Panc1 (cell line): Measurements from ENCODE around the gene LSG1. TPM values are rescaled to one million over a fixed set of nuclear protein-coding genes. Genes with fewer than 3 reads are reported as not detected.

Experiments
- ATAC-seq: fragments of 200-7000 bp; cut with Tn5 transposase; 2 replicates; pipeline ENCODE4 v1.9.1; 2020; ENCODE audit warnings: mild to moderate bottlenecking, moderate library complexity
- BruUV-seq: library from RNA; stranded (reverse); fragments of 400-500 nt; replicated peaks from 2 replicates; lab custom pipeline; 2021; lab: Mats Ljungman, UMichigan
- CTCF ChIA-PET: fragments of 300-600 bp; sonication (Branson Sonifier 250); formaldehyde crosslinking; loops from one replicate; lab custom pipeline; 2022; ENCODE audit warnings: antibody characterized with exemption; lab: Charles Lee
- POLR2A ChIA-PET: fragments of 300-600 bp; sonication (Branson Sonifier 250); formaldehyde crosslinking; loops from one replicate; lab custom pipeline; 2022; ENCODE audit warnings: antibody characterized with exemption; lab: Charles Lee
- DNase-seq: peaks from one replicate; pipeline ENCODE4 v3.0.0-alpha.2; 2010; ENCODE audit warnings: low read depth, low spot score
- H3K27ac ChIP-seq: 2 replicates; pipeline ENCODE4 v1.5.1; 2011; ENCODE audit warnings: mild to moderate bottlenecking, low read length, inconsistent platforms
- H3K27me3 ChIP-seq: fragments of 200-500 bp; sonication (Bioruptor generic); 2 replicates; pipeline ENCODE4 v1.6.0; 2014; ENCODE audit warnings: low read length, inconsistent platforms; ENCODE audit not compliant: control insufficient read depth, insufficient read depth
- H3K36me3 ChIP-seq: fragments of 200-500 bp; sonication (Bioruptor generic); 2 replicates; pipeline ENCODE4 v1.5.1; 2014; ENCODE audit warnings: inconsistent platforms, mild to moderate bottlenecking, low read length, moderate library complexity; ENCODE audit not compliant: control insufficient read depth, insufficient read depth
- H3K4me1 ChIP-seq: 2 replicates; pipeline ENCODE4 v1.5.1; 2011; ENCODE audit warnings: inconsistent platforms, mild to moderate bottlenecking, low read length, moderate library complexity; ENCODE audit not compliant: control insufficient read depth, insufficient read depth
- H3K4me3 ChIP-seq, 2 experiments: 2 replicates each; pipeline ENCODE4 v1.5.1; 2011 to 2012; ENCODE audit warnings: low read depth in 2 of 2, low read length in 2 of 2, mild to moderate bottlenecking in 2 of 2, inconsistent platforms in 1 of 2, moderate library complexity in 1 of 2
- H3K9me3 ChIP-seq: fragments of 200-500 bp; sonication (Bioruptor generic); 2 replicates; pipeline ENCODE4 v1.5.1; 2014; ENCODE audit warnings: low read depth, mild to moderate bottlenecking, inconsistent platforms, low read length, moderate library complexity; ENCODE audit not compliant: control insufficient read depth, insufficient read depth
- CTCF ChIP-seq: fragments of 450-650 bp; IDR thresholded peaks from 2 replicates; pipeline ENCODE4 v1.5.1; 2017; ENCODE audit warnings: mild to moderate bottlenecking
- POLR2AphosphoS5 ChIP-seq: IDR thresholded peaks from 2 replicates; pipeline ENCODE4 v1.6.1; 2012; ENCODE audit warnings: mild to moderate bottlenecking, low read depth, low read length, moderate library complexity
- REST ChIP-seq, 2 experiments: IDR thresholded peaks; 2 replicates each; pipeline ENCODE4 v1.6.1; 2011 to 2012; ENCODE audit warnings: low read depth in 2 of 2, control low read depth in 1 of 2, low read length in 1 of 2, mild to moderate bottlenecking in 1 of 2, moderate library complexity in 1 of 2; ENCODE audit not compliant: insufficient read depth in 1 of 2
- SIN3A ChIP-seq: IDR thresholded peaks from 2 replicates; pipeline ENCODE4 v1.6.1; 2012; ENCODE audit warnings: low read depth, mild to moderate bottlenecking, low read length, moderate library complexity, borderline replicate concordance; ENCODE audit not compliant: insufficient read depth
- TCF7L2 ChIP-seq: IDR thresholded peaks from 2 replicates; pipeline ENCODE4 v1.6.1; 2011; ENCODE audit warnings: mild to moderate bottlenecking, low read depth, low read length, inconsistent platforms
- in situ Hi-C: cut with HindIII; loops from 2 replicates; pipeline ENCODE4 v1.10.0; 2016; ENCODE audit warnings: low sequenced_read_pairs, low pct_unique_long_range_greater_than_20kb
- intact Hi-C: fragments of 100-400 bp; cut with micrococcal nuclease; formaldehyde crosslinking; loops from one replicate; pipeline ENCODE4 v1.10.0; 2022; ENCODE audit not compliant: unreplicated experiment
- total RNA-seq: library from RNA; stranded (reverse); gene quantifications from one replicate; pipeline ENCODE4 v1.2.1, GENCODE V29; 2021; ENCODE audit not compliant: unreplicated experiment

Gene LSG1
- total RNA-seq, 1 experiment from 2014 or later, result 72.9 TPM

- no peaks in the 10 kb centered on the region for H3K27me3 ChIP-seq
- POLR2A ChIA-PET, result no interaction called here
- no peak for ATAC-seq
- no peaks in the 10 kb centered on the region for H3K4me1 ChIP-seq
- TF ChIP-seq CTCF, result no peak
- TF ChIP-seq POLR2AphosphoS5, result no peak
- TF ChIP-seq SIN3A, result no peak
- no peak for TF ChIP-seq REST (IDR thresholded peaks at IDR 0.05; ENCODE audit: insufficient read depth in 1 of 2, low read depth in 2 of 2, low read length in 1 of 2)
- DNase-seq, result no peak
- no peak overlapping the region for H3K4me3 ChIP-seq
- no TSS peak for BruUV-seq
- intact Hi-C loops, result no loop called here
- H3K9me3 ChIP-seq, result no peaks in the 10 kb centered on the region
- in situ Hi-C loops, result no loop called here
- no peak overlapping the region for H3K27ac ChIP-seq
- H3K36me3 ChIP-seq, result peaks cover 42% of the 10 kb centered on the region
- CTCF ChIA-PET, result no interaction called here
Observed at GRCh38 chr3:194659778-194660177, 12.2 kb downstream of the LSG1 start.

GRCh38 chr3:194658477-194659242, 13.3 kb downstream of the LSG1 start:
- Histone ChIP-seq H3K9me3 (no peaks in the 10 kb centered on the region), H3K4me1 (no peaks in the 10 kb centered on the region), H3K36me3 (peaks cover 47% of the 10 kb centered on the region), H3K27me3 (no peaks in the 10 kb centered on the region), H3K4me3 (no peak overlapping the region), H3K27ac (no peak overlapping the region)
- BruUV-seq, result no TSS peak
- intact Hi-C loops, result no loop called here
- ChIA-PET CTCF (no interaction called here), POLR2A (no interaction called here)
- DNase-seq (no peak), ATAC-seq (no peak)
- in situ Hi-C loops, result no loop called here
- TF ChIP-seq TCF7L2 (no peak), CTCF (no peak)
